Activated CD8-positive, alpha-beta T cell treated with anti-CD3 and anti-CD28 coated beads for 36 hours (primary cell): ENCODE data around the gene FAM221A. TPM values are rescaled to one million over a fixed set of nuclear protein-coding genes. Genes with fewer than 3 reads are reported as not detected.
A peak's percentile ranks its signal among the peaks of the same experiment; 100 is the strongest.

Experiments
- ATAC-seq: fragments of 200-7000 bp; cut with Tn5 transposase; one replicate; pipeline ENCODE4 v1.10.0; 2021; ENCODE audit warnings: mild to moderate bottlenecking, moderate library complexity
- CTCF ChIA-PET: fragments of 350-600 bp; sonication (Branson Sonifier 250); formaldehyde crosslinking; loops from one replicate; lab custom pipeline; 2021; ENCODE audit warnings: antibody characterized with exemption; lab: Charles Lee
- POLR2A ChIA-PET: fragments of 350-600 bp; sonication (Branson Sonifier 250); formaldehyde crosslinking; loops from one replicate; lab custom pipeline; 2021; ENCODE audit warnings: antibody characterized with exemption; lab: Charles Lee
- DNase-seq: peaks from one replicate; pipeline ENCODE4 v3.0.0-alpha.2; 2020
- H3K27ac Mint-ChIP-seq: one replicate; pipeline ENCODE4 v1.8.0; 2021; ENCODE audit warnings: mild to moderate bottlenecking, mixed read lengths
- H3K27me3 Mint-ChIP-seq: one replicate; pipeline ENCODE4 v1.8.0; 2021; ENCODE audit warnings: mixed read lengths
- H3K36me3 Mint-ChIP-seq: one replicate; pipeline ENCODE4 v1.8.0; 2021; ENCODE audit warnings: low read depth, mixed read lengths
- H3K4me1 Mint-ChIP-seq: one replicate; pipeline ENCODE4 v1.8.0; 2021; ENCODE audit warnings: low read depth, mixed read lengths
- H3K4me3 Mint-ChIP-seq: one replicate; pipeline ENCODE4 v1.8.0; 2021; ENCODE audit warnings: mild to moderate bottlenecking, moderate library complexity, mixed read lengths
- H3K9me3 Mint-ChIP-seq: one replicate; pipeline ENCODE4 v1.8.0; 2021; ENCODE audit warnings: mixed read lengths
- CTCF ChIP-seq: fragments of 200-600 bp; IDR thresholded peaks from one replicate; pipeline ENCODE4 v1.8.0; 2022; ENCODE audit warnings: antibody characterized with exemption, mild to moderate bottlenecking
- intact Hi-C: fragments of 100-400 bp; cut with micrococcal nuclease; formaldehyde crosslinking; loops from one replicate; pipeline ENCODE4 v1.10.0; 2022
- total RNA-seq, 2 experiments: library from RNA; stranded (reverse); gene quantifications; one replicate each; pipeline ENCODE4 v1.2.3, GENCODE V29; 2021

The FAM221A gene
- total RNA-seq, 2 experiments from 2014 or later, result 7.5 to 7.7 TPM

GRCh38 chr7:23687011-23687410 is 7.0 kb downstream of the FAM221A start:
- H3K36me3 Mint-ChIP-seq, result peaks cover 2% of the 10 kb centered on the region
- H3K4me3 Mint-ChIP-seq, result no peak overlapping the region
- H3K9me3 Mint-ChIP-seq, result no peaks in the 10 kb centered on the region
- CTCF ChIA-PET, result interaction anchor here (12.7 kb wide), 1 partner anchor 10 kb away, joined by 84 read pairs; no protein-coding TSS in a partner anchor
- intact Hi-C loops, result no loop called here
- POLR2A ChIA-PET, result no interaction called here
- no peak for DNase-seq
- no peak for TF ChIP-seq CTCF
- ATAC-seq, result no peak
- no peaks in the 10 kb centered on the region for H3K27me3 Mint-ChIP-seq
- no peaks in the 10 kb centered on the region for H3K4me1 Mint-ChIP-seq
- H3K27ac Mint-ChIP-seq, result no peak overlapping the region

- CTCF ChIA-PET, result interaction anchor here (1.3 to 12.7 kb wide), 2 partner anchors 8 to 142 kb away, joined by 4 to 84 read pairs; no protein-coding TSS in a partner anchor
- DNase-seq (no peak), ATAC-seq (no peak)
- intact Hi-C loops, result no loop called here
- no peak for TF ChIP-seq CTCF
- POLR2A ChIA-PET, result no interaction called here
- H3K27ac Mint-ChIP-seq, result no peak overlapping the region
- H3K4me3 Mint-ChIP-seq, result no peak overlapping the region
- peaks cover 2% of the 10 kb centered on the region for H3K9me3 Mint-ChIP-seq
- H3K4me1 Mint-ChIP-seq, result no peaks in the 10 kb centered on the region
- peaks cover 11% of the 10 kb centered on the region for H3K36me3 Mint-ChIP-seq
- no peaks in the 10 kb centered on the region for H3K27me3 Mint-ChIP-seq
Observed at GRCh38 chr7:23689165-23689564, 9.2 kb downstream of the FAM221A start.

GRCh38 chr7:23691320-23691719 is 11.3 kb downstream of the FAM221A start:
- Mint-ChIP-seq H3K9me3 (peaks cover 2% of the 10 kb centered on the region), H3K27ac (no peak overlapping the region), H3K36me3 (peaks cover 15% of the 10 kb centered on the region), H3K4me3 (no peak overlapping the region), H3K27me3 (no peaks in the 10 kb centered on the region), H3K4me1 (no peaks in the 10 kb centered on the region)
- ATAC-seq (no peak), DNase-seq (no peak)
- TF ChIP-seq CTCF, result no peak
- CTCF ChIA-PET, result interaction anchor here (0.6 to 4.1 kb wide), 5 partner anchors 10 to 786 kb away, joined by 3 to 13 read pairs (median 3); no protein-coding TSS in a partner anchor
- POLR2A ChIA-PET, result no interaction called here
- intact Hi-C loops, result no loop called here

GRCh38 chr7:23693224-23693623 is 13.2 kb downstream of the FAM221A start:
- ChIA-PET CTCF (interaction anchor here (1.3 to 4.1 kb wide), 6 partner anchors 9 to 420 kb away, joined by 3 to 13 read pairs (median 4); partner anchors contain the start of gene FAM221A), POLR2A (no interaction called here)
- Mint-ChIP-seq H3K27me3 (no peaks in the 10 kb centered on the region), H3K9me3 (peaks cover 2% of the 10 kb centered on the region), H3K4me3 (no peak overlapping the region), H3K27ac (no peak overlapping the region), H3K4me1 (no peaks in the 10 kb centered on the region), H3K36me3 (peaks cover 15% of the 10 kb centered on the region)
- intact Hi-C loops, result no loop called here
- DNase-seq, result no peak
- TF ChIP-seq CTCF, result no peak
- no peak for ATAC-seq

- H3K9me3 Mint-ChIP-seq, result peaks cover 2% of the 10 kb centered on the region
- H3K27ac Mint-ChIP-seq, result no peak overlapping the region
- CTCF ChIA-PET, result interaction anchor here (0.6 to 5.1 kb wide), 35 partner anchors 10 to 969 kb away, joined by 3 to 84 read pairs (median 3); partner anchors contain the start of genes CCDC126, FAM221A and STK31
- ATAC-seq, result peak; percentile 45
- intact Hi-C loops, result no loop called here
- H3K27me3 Mint-ChIP-seq, result no peaks in the 10 kb centered on the region
- peaks cover 15% of the 10 kb centered on the region for H3K36me3 Mint-ChIP-seq
- TF ChIP-seq CTCF, result peak; percentile 63
- H3K4me3 Mint-ChIP-seq, result no peak overlapping the region
- no peaks in the 10 kb centered on the region for H3K4me1 Mint-ChIP-seq
- DNase-seq, result peak; percentile 76
- POLR2A ChIA-PET, result no interaction called here
Observed at GRCh38 chr7:23696916-23697441, 17.0 kb downstream of the FAM221A start.
